Right lobe of liver (tissue), 6 donors: ENCODE data around the gene PRKAG2. TPM values are rescaled to one million over a fixed set of nuclear protein-coding genes. Genes with fewer than 3 reads are reported as not detected.

Experiments used
- ATAC-seq, 4 donors: fragments of 200-7000 bp; cut with Tn5 transposase; one replicate each; pipeline ENCODE4 v1.9.1; 2020; ENCODE audit warnings: mild to moderate bottlenecking in 4 of 4, moderate library complexity in 4 of 4
- DNase-seq, 3 donors: peaks; one replicate each; pipeline ENCODE4 v3.0.0-alpha.2; 2020
- H3K27ac ChIP-seq, 3 donors: fragments of 200-600 bp; one replicate each; pipeline ENCODE4 v1.8.0; 2022
- H3K27me3 ChIP-seq, 2 donors: fragments of 200-600 bp; one replicate each; pipeline ENCODE4 v1.8.0; 2022
- H3K36me3 ChIP-seq, 4 donors: fragments of 200-600 bp; sonication (generic) in 1 of 4; one replicate each; pipeline versions ENCODE4 v1.5.1 to v1.8.0; 2017 to 2022; ENCODE audit warnings: control low read depth in 1 of 4
- H3K4me1 ChIP-seq, 4 donors: fragments of 200-600 bp; sonication (generic) in 1 of 4; one replicate each; pipeline versions ENCODE4 v1.5.1 to v1.8.0; 2017 to 2022; ENCODE audit warnings: control low read depth in 1 of 4
- H3K4me3 ChIP-seq, 3 donors: fragments of 200-600 bp; one replicate each; pipeline ENCODE4 v1.8.0; 2022
- H3K9me3 ChIP-seq, 4 donors: fragments of 200-600 bp; sonication (generic) in 1 of 4; one replicate each; pipeline versions ENCODE4 v1.5.1 to v1.8.0; 2017 to 2022; ENCODE audit warnings: control low read depth in 1 of 4
- CTCF ChIP-seq, 4 donors: fragments of 200-600 bp in 3 of 4; fragments of 450-650 bp in 1 of 4; IDR thresholded peaks; one replicate each; pipeline versions ENCODE4 v1.5.1 to v1.8.0; 2016 to 2022; ENCODE audit warnings: antibody characterized with exemption in 4 of 4, mild to moderate bottlenecking in 2 of 4
- POLR2A ChIP-seq: fragments of 450-650 bp; IDR thresholded peaks from one replicate; pipeline ENCODE4 v1.6.1; 2017; ENCODE audit warnings: antibody characterized with exemption, mild to moderate bottlenecking
- WGBS: methylation state at CpG from one replicate; pipeline ENCODE4 v1.1.6; 2018; ENCODE audit warnings: low coverage, low lambda C conversion rate; ENCODE audit not compliant: insufficient coverage; ENCODE audit errors: missing lambda C conversion rate; 5-methylcytosine and 5-hydroxymethylcytosine counted together
- intact Hi-C, 2 donors: fragments of 100-400 bp; cut with DNase I; formaldehyde crosslinking; loops; one replicate each; pipeline versions ENCODE4 v1.11.2 to v1.14.1; 2022
- total RNA-seq, 6 experiments: library from RNA; depleted of rRNA in 2 of 6; stranded (reverse); fragments of >200 nt in 2 of 6; fragmentation: NEBNext Ultra II Directional in 3 of 6; extraction: Animal tissue kit (Norgen Biotek cat#: 25700) in 3 of 6; gene quantifications; one replicate each; pipeline versions ENCODE4 v1.1.0 to v1.2.4, GENCODE V29; 2016 to 2023
- donor health status: DM: no; HTN: yes; CAD: no.
- donor health status: DM: no; HTN: no; CAD: no.
- donor health status: DM: no; HTN: no; CAD: no.
- donor health status: DM: no; HTN: yes; CAD: no.
- donor health status: DM: no; HTN: yes; CAD: no.

Gene PRKAG2
- total RNA-seq, 6 experiments from 2014 or later: 20.6 to 63.6 (median 29.5) TPM

DNA sequence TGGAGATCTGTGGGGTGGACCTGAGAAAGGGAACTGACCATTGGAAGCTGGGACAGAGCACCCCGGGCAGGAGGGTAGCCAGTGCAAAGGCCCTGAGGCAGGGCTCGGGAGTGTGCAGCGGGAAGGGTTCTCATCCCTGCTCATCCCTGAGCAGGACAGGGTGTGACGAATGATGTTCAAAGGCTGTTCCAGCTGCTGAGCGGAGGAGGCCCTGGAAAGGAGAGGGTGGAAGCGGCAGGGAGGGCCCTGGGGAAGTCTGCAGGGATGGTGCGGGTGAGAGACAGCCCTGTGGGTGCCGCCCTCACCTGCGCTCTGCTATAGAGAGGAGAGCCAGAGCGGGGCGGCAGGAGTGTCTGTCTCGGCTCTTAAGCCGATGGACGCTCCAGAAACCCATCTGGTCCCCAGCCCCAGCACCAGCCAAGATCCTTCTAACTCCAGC is 43.7 kb downstream of the PRKAG2 start:
- no peaks in the 10 kb centered on the region for H3K36me3 ChIP-seq
- H3K4me3 ChIP-seq: no peak overlapping the region
- intact Hi-C loops: no loop called here
- TF ChIP-seq CTCF (IDR thresholded peaks at IDR 0.05): no peak
- TF ChIP-seq POLR2A: no peak
- peaks cover 0 to 10% (median 1%) of the 10 kb centered on the region in 4 donors for H3K4me1 ChIP-seq
- H3K9me3 ChIP-seq: no peaks in the 10 kb centered on the region
- ATAC-seq: peak in 1 of 4 donors; percentile 7
- H3K27me3 ChIP-seq: no peaks in the 10 kb centered on the region
- 86% methylated on average over 3 of the region's 14 CpGs for WGBS
- peak in 1 of 3 donors; percentile 39 for DNase-seq
- no peak overlapping the region for H3K27ac ChIP-seq

- H3K4me1 ChIP-seq: peaks cover 0 to 12% (median 4%) of the 10 kb centered on the region in 4 donors
- H3K27me3 ChIP-seq: no peaks in the 10 kb centered on the region
- H3K4me3 ChIP-seq: no peak overlapping the region
- no peak overlapping the region for H3K27ac ChIP-seq
- intact Hi-C loops: no loop called here
- no peaks in the 10 kb centered on the region for H3K36me3 ChIP-seq
- no peaks in the 10 kb centered on the region for H3K9me3 ChIP-seq
- no peak for TF ChIP-seq POLR2A
- no peak for TF ChIP-seq CTCF (IDR thresholded peaks at IDR 0.05)
- ATAC-seq (no peak), DNase-seq (no peak)
- WGBS: 88% methylated on average over 6 of the region's 11 CpGs
Measured at GRCh38 chr7:151832656-151833055, 44.3 kb downstream of the PRKAG2 start.

GRCh38 chr7:151832138-151832537 is 44.8 kb downstream of the PRKAG2 start:
- no peaks in the 10 kb centered on the region for H3K27me3 ChIP-seq
- no peak overlapping the region for H3K4me3 ChIP-seq
- ATAC-seq (no peak), DNase-seq (no peak)
- WGBS: no CpG with 5 or more reads among the region's 5 CpGs
- H3K36me3 ChIP-seq: no peaks in the 10 kb centered on the region
- H3K4me1 ChIP-seq: peaks cover 0 to 14% (median 7%) of the 10 kb centered on the region in 4 donors
- TF ChIP-seq CTCF (IDR thresholded peaks at IDR 0.05) (no peak), POLR2A (no peak)
- intact Hi-C loops: no loop called here
- H3K27ac ChIP-seq: no peak overlapping the region
- no peaks in the 10 kb centered on the region for H3K9me3 ChIP-seq

- Histone ChIP-seq H3K4me1 (peaks cover 0 to 19% (median 8%) of the 10 kb centered on the region in 4 donors), H3K36me3 (no peaks in the 10 kb centered on the region), H3K4me3 (no peak overlapping the region), H3K27ac (no peak overlapping the region), H3K27me3 (no peaks in the 10 kb centered on the region), H3K9me3 (no peaks in the 10 kb centered on the region)
- peak in 1 of 4 donors; percentile 6 for ATAC-seq
- 64% methylated on average over 3 of the region's 13 CpGs for WGBS
- no peak for TF ChIP-seq POLR2A
- intact Hi-C loops: no loop called here
- DNase-seq: peak in 1 of 3 donors; percentile 43
Measured at GRCh38 chr7:151831606-151832005, 45.3 kb downstream of the PRKAG2 start.

DNA sequence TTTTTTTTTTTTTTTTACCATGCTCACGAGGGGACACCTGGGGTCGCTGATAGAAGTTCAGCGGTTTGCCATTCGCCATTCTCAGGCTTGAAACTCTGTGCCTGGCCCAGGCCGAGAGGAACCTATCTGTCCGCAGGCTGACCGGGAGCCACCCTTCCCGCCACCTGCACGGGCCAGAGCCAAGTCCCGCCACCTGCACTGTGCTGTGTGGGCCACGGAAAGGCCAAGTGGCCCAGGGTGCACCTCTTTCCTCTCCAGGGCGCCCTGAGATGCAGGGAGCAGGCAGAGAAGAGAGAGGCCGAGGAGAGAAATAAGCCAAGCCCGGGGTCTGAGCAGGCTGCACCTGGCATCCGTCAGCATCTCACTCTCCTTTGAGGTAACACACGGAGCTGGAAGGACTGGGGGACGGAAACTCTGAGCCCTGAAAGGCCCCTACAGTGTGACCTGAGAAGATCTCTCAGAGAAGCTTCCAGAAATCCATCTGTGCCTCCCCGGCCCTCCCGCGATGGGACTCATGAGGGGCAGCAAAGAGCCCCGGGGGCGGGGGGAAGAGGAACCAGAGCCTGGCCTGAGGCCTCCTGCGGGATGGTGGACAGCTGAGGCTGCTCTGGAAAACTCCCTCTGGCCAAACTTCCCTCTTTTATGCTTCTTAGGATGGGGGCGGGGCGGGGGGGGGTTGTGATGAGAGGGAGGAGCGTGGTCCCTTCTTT is 46.6 kb downstream of the PRKAG2 start:
- Histone ChIP-seq H3K36me3 (no peaks in the 10 kb centered on the region), H3K9me3 (no peaks in the 10 kb centered on the region), H3K4me1 (peaks cover 0 to 26% (median 12%) of the 10 kb centered on the region in 4 donors), H3K27me3 (no peaks in the 10 kb centered on the region), H3K4me3 (no peak overlapping the region), H3K27ac (no peak overlapping the region)
- intact Hi-C loops: no loop called here
- ATAC-seq (peak in 2 of 4 donors; percentile 26 to 42), DNase-seq (peak in 1 of 3 donors; percentile 56)
- TF ChIP-seq CTCF (IDR thresholded peaks at IDR 0.05): no peak
- no peak for TF ChIP-seq POLR2A
- WGBS: 84% methylated on average over 19 of the region's 26 CpGs
